Fibroblast of peridontal ligament (primary cell): ENCODE results near the gene MAP1LC3B2.

Experiments
- DNase-seq: peaks from one replicate; pipeline ENCODE4 v3.0.0-alpha.2; 2010; ENCODE audit errors: extremely low read depth

Gene MAP1LC3B2

GRCh38 chr12:116537101-116537904 lies 21.9 kb upstream of the MAP1LC3B2 start:
- DNase-seq, result no peak

DNA sequence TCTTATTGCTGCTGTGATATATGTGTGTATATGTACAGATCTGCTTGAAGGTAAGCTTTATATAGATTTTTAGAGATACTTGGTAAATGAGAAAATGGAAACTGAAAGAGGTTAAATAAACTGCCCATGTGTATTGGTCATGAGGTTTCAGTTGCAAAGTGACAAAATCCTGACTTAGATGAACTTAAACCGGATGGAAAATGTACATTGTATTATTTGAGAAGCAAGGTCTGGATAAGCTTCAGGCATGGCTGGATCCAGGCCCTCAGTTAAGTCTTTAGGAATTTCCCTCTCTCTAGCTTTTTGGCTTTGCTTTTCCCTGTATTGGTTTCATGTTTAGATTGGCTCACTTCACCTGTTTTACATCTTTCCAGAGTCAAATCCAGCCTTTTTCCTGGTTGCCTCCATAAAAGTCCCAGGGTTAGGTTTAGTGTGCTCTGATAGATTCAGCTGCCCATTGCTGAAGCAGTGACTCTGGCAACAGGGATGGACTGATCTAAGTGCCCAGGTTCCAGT lies 21.0 kb upstream of the MAP1LC3B2 start:
- DNase-seq, result no peak

GRCh38 chr12:116538682-116539305 lies 20.4 kb upstream of the MAP1LC3B2 start:
- DNase-seq, result no peak

GRCh38 chr12:116539361-116539771 lies 19.8 kb upstream of the MAP1LC3B2 start:
- DNase-seq, result no peak

GRCh38 chr12:116539905-116540482 lies 19.2 kb upstream of the MAP1LC3B2 start:
- DNase-seq, result peak; percentile 83

DNA sequence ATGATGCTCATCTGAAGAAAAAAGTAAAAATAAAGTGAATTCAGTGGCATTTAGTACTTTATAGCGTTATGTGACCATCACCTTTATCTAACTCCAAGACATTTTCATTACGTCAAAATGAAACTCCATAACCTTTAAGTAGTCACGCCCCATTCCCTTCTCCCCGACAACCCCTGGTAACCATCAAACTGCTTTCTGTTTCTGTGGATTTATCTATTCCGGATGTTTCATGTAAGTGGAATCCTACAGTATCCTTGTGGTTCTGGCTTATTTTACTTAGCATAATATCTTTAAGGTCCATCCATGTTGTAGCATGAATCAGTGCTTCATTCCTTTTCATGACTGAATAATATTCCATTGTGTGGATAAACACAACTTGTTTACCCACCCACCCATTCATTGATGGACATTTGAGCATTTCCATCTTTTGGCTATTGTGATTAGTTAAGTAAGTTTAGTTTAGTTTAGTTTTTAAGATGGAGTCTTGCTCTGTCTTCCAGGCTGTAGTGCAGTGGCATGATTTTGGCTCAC lies 18.5 kb upstream of the MAP1LC3B2 start:
- DNase-seq, result no peak

DNA sequence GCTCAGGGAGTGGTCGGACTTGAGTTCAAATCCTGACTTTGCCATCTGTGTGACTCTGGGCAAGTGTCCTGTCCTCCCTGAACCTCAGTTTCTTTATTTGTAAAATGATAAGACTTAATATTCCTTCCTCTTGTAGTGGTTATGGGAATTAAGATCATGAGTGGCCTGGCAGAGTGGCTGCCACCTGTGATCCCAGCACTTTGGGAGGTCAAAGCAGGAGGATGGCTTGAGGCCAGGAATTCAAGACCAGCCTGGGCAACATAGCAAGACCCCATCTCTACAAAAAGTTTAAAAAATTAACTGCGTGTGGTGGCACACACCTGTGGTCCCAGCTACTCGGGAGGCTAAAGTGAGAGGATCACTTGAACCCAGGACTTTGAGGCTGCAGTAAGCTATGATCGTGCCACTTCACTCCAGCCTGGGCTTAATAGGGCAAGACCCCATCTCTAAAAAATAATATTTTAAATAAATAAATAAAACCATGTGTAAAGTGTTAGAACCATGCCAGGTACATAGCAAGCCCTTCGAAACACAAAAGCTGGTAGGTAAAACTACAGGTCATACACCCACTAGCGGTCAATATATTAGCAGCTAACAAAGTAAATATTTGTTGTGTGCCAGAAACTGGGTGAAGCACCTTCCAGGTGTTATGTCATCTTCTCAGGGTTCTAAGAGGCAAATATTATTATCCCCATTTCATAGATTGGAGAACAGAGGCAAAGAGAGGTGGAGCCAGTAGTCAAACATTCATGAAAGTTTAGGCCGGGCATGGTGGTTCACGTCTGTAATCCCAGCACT lies 17.4 kb upstream of the MAP1LC3B2 start:
- no peak for DNase-seq

DNA sequence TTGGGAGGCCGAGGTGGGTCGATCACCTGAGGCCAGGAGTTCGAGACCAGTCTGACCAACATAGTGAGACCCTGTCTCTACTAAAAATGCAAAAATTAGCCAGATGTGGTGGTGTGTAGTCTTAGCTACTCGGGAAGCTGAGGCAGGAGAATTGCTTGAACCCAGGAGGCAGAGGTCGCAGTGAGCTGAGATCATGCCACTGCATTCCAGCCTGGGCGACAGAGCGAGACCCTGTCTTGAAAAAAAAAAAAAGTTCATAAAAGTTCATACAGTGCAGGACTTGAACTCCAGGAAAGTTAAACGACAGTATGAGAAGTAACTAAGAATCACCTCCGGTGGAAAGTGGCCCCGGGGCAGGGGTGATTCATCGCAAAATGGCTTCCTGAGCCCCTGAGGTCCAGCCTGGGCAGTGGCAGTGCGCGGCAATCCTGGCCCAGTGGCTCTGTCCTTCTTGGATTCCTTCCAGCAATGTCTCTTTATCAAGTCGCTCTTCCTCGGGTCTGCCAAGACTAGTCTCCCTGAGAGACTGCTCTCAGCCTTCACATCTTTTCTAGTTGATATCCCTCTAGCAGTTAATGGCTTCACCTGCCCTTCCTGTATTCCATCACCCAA lies 16.7 kb upstream of the MAP1LC3B2 start:
- no peak for DNase-seq

GRCh38 chr12:116544656-116545055 lies 14.5 kb upstream of the MAP1LC3B2 start:
- DNase-seq, result peak; percentile 49

- no peak for DNase-seq
Measured at GRCh38 chr12:116545144-116545543, 14.0 kb upstream of the MAP1LC3B2 start.

- no peak for DNase-seq
Measured at GRCh38 chr12:116545936-116546335, 13.2 kb upstream of the MAP1LC3B2 start.

- DNase-seq, result peak; percentile 71
Measured at GRCh38 chr12:116547955-116548501, 11.2 kb upstream of the MAP1LC3B2 start.

DNA sequence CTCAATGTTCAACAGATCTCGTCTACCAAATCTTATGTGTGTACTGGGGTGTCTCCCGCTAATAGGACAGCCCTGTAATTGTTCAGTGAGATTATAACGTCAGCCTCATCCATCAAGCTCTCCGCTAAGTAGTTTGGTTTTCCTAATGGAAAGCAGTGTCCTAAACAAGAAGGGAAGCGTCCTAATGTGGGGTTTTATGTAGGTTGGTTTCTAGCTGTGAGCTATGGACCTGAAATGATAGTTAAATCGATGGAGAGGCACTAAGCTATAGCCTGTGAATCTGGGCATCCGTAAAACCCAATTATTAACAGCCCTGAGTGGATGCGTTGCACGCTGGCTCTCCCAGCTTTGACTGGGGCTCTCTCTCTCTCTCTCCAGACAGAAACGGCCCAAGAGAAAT lies 9.2 kb upstream of the MAP1LC3B2 start:
- DNase-seq, result no peak

DNA sequence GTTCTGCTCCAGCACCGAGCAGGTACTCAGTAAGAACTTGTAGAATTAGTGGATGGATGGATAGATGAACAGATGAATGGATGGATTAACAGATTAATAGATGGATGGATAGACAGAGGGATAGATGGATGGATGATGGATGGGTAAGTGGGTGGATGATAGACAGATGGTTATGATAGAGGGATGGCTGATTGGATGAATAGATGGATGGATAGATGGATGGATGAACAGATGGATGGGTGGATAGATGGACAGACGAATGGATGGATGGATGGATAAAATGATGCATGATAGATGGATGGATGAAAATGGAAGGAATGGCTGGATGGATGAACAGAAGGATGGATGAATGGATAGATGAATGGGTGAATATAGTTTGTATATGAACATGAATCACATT lies 8.0 kb upstream of the MAP1LC3B2 start:
- DNase-seq, result no peak

DNA sequence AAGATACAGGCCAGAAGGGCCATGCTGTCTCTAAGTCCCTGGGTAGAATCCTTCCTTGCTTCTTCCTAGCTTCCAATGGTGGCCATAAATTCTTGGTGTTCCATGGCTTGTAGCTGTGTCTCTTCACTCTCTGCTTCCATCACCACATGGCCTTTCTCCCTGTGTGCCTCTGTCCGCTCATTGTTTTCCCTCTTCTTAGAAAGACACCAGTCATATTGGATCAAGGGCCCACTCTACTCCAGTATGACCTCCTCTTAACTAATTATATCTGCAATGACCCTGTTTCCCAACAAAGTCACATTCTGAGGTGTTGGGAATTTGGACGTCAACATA lies 7.6 kb upstream of the MAP1LC3B2 start:
- DNase-seq, result no peak

GRCh38 chr12:116551952-116552772 lies 7.0 kb upstream of the MAP1LC3B2 start:
- peak; percentile 70 for DNase-seq

- DNase-seq, result no peak
Measured at GRCh38 chr12:116552773-116553373, 6.3 kb upstream of the MAP1LC3B2 start.

GRCh38 chr12:116556356-116556952 lies 2.7 kb upstream of the MAP1LC3B2 start:
- no peak for DNase-seq

GRCh38 chr12:116556964-116557698 lies 2.0 kb upstream of the MAP1LC3B2 start:
- peak; percentile 38 for DNase-seq
